HCT116 (cell line): ENCODE results near the gene ST6GAL2. TPM values are rescaled to one million over a fixed set of nuclear protein-coding genes. Genes with fewer than 3 reads are reported as not detected.

Experiments used
- ATAC-seq: fragments of 200-7000 bp; cut with Tn5 transposase; 2 replicates; pipeline ENCODE4 v1.9.1; 2020; ENCODE audit warnings: mild to moderate bottlenecking, moderate library complexity
- BruUV-seq: library from RNA; stranded (reverse); fragments of 400-500 nt; replicated peaks from 2 replicates; lab custom pipeline; 2021; lab: Mats Ljungman, UMichigan
- CTCF ChIA-PET: fragments of 300-600 bp; sonication (Branson Sonifier 250); formaldehyde crosslinking; loops from one replicate; lab custom pipeline; 2021; ENCODE audit warnings: antibody characterized with exemption; lab: Charles Lee
- POLR2A ChIA-PET: fragments of 300-600, 350-600 bp; sonication (Branson Sonifier 250); formaldehyde crosslinking; loops from one replicate; lab custom pipeline; 2021; ENCODE audit warnings: antibody characterized with exemption; lab: Charles Lee
- RAD21 ChIA-PET, 2 experiments: fragments of 300-600 bp; sonication (Branson Sonifier 250); formaldehyde crosslinking; loops; one replicate each; lab custom pipeline; 2023; ENCODE audit warnings: low total read pairs in 2 of 2; ENCODE audit not compliant: uncharacterized antibody in 2 of 2, unreplicated experiment in 2 of 2, low non-redundant PET in 1 of 2; lab: Charles Lee
- DNase-seq: peaks from one replicate; pipeline ENCODE4 v3.0.0-alpha.2; 2010; ENCODE audit warnings: low read depth, low spot score
- H2AFZ ChIP-seq: fragments of 200-600 bp; shearing (Covaris generic), sonication (generic); 2 replicates; pipeline ENCODE4 v1.6.1; 2017; ENCODE audit warnings: low read depth, mixed run types, mixed read lengths, antibody characterized with exemption, low read length; ENCODE audit not compliant: poor library complexity, severe bottlenecking
- H3K27ac ChIP-seq: 2 replicates; pipeline ENCODE4 v1.5.1; 2012; ENCODE audit warnings: low read depth, low read length
- H3K27me3 ChIP-seq: fragments of 200-600 bp; sonication (generic); 2 replicates; pipeline ENCODE4 v1.6.1; 2016; ENCODE audit warnings: mixed run types, low read length, mixed read lengths; ENCODE audit not compliant: insufficient read depth
- H3K36me3 ChIP-seq, 2 experiments: fragments of 200-500 bp in 1 of 2; fragments of 200-600 bp in 1 of 2; sonication (Bioruptor generic) in 1 of 2; sonication (generic) in 1 of 2; 2 replicates each; pipeline versions ENCODE4 v1.5.1 to v1.6.1; 2014 to 2016; ENCODE audit warnings: low read length in 2 of 2, inconsistent platforms in 1 of 2, mixed read lengths in 1 of 2, mixed run types in 1 of 2; ENCODE audit not compliant: insufficient read depth in 2 of 2, control insufficient read depth in 1 of 2
- H3K4me1 ChIP-seq, 2 experiments: fragments of 200-600 bp in 1 of 2; sonication (generic) in 1 of 2; 2 replicates each; pipeline versions ENCODE4 v1.5.1 to v1.6.1; 2012 to 2017; ENCODE audit warnings: low read length in 2 of 2, inconsistent platforms in 1 of 2, mild to moderate bottlenecking in 1 of 2, mixed read lengths in 1 of 2, mixed run types in 1 of 2, moderate library complexity in 1 of 2; ENCODE audit not compliant: insufficient read depth in 2 of 2, control insufficient read depth in 1 of 2
- H3K4me2 ChIP-seq: fragments of 200-600 bp; sonication (generic); 2 replicates; pipeline ENCODE4 v1.6.1; 2017; ENCODE audit warnings: mixed run types, low read length, mixed read lengths
- H3K4me3 ChIP-seq, 2 experiments: fragments of 200-600 bp in 1 of 2; sonication (generic) in 1 of 2; replicated peaks in 1 of 2; 2 replicates each; pipeline ENCODE4 v1.5.1; 2011 to 2016; ENCODE audit warnings: low read length in 2 of 2, control low read depth in 1 of 2, low read depth in 1 of 2, mild to moderate bottlenecking in 1 of 2, mixed read lengths in 1 of 2, mixed run types in 1 of 2
- H3K79me2 ChIP-seq: fragments of 200-600 bp; sonication (generic); 2 replicates; pipeline ENCODE4 v1.6.1; 2017; ENCODE audit warnings: mild to moderate bottlenecking, mixed run types, low read length, moderate library complexity, mixed read lengths; ENCODE audit not compliant: insufficient read depth
- H3K9ac ChIP-seq: fragments of 200-600 bp; sonication (generic); 2 replicates; pipeline ENCODE4 v1.6.1; 2016; ENCODE audit warnings: low read length, mixed read lengths
- H3K9me2 ChIP-seq: fragments of 200-600 bp; sonication (generic), shearing (Covaris generic); 2 replicates; pipeline ENCODE4 v1.6.1; 2017; ENCODE audit warnings: mixed run types, mild to moderate bottlenecking, moderate library complexity; ENCODE audit not compliant: insufficient read depth
- H3K9me3 ChIP-seq, 2 experiments: fragments of 200-500 bp in 1 of 2; fragments of 200-600 bp in 1 of 2; sonication (Bioruptor generic) in 1 of 2; sonication (generic) in 1 of 2; 2 replicates each; pipeline ENCODE4 v1.6.1; 2014 to 2017; ENCODE audit warnings: low read length in 2 of 2, mixed read lengths in 2 of 2, inconsistent platforms in 1 of 2, low read depth in 1 of 2, mild to moderate bottlenecking in 1 of 2, mixed run types in 1 of 2, moderate library complexity in 1 of 2; ENCODE audit not compliant: control insufficient read depth in 1 of 2, insufficient read depth in 1 of 2
- H4K20me1 ChIP-seq: fragments of 200-600 bp; sonication (generic), shearing (Covaris generic); 2 replicates; pipeline ENCODE4 v1.6.1; 2017; ENCODE audit warnings: mixed run types, mild to moderate bottlenecking, moderate library complexity; ENCODE audit not compliant: insufficient read depth
- ATF3 ChIP-seq: IDR thresholded peaks from 2 replicates; pipeline ENCODE4 v1.6.1; 2012
- CEBPB ChIP-seq: IDR thresholded peaks from 2 replicates; pipeline ENCODE4 v1.6.1; 2012; ENCODE audit warnings: low read depth
- CTCF ChIP-seq, 3 experiments: fragments of 200-600 bp in 1 of 3; sonication (generic) in 1 of 3; IDR thresholded peaks in 2 of 3; conservative IDR thresholded peaks in 1 of 3; 2 replicates each; pipeline ENCODE4 v1.5.1; 2012 to 2017; ENCODE audit warnings: low read depth in 2 of 3, low read length in 2 of 3, antibody characterized with exemption in 1 of 3, borderline replicate concordance in 1 of 3, control low read depth in 1 of 3, mild to moderate bottlenecking in 1 of 3, mixed read lengths in 1 of 3, mixed run types in 1 of 3, moderate library complexity in 1 of 3; ENCODE audit not compliant: insufficient read depth in 1 of 3
- EGR1 ChIP-seq: IDR thresholded peaks from 2 replicates; pipeline ENCODE4 v1.6.1; 2012; ENCODE audit warnings: low read depth
- EZH2 ChIP-seq: fragments of 200-600 bp; sonication (generic); IDR thresholded peaks from 2 replicates; pipeline ENCODE4 v1.6.1; 2017; ENCODE audit warnings: antibody characterized with exemption, mixed run types
- EZH2phosphoT487 ChIP-seq: fragments of 200-600 bp; IDR thresholded peaks from 2 replicates; pipeline ENCODE4 v1.6.1; 2018; ENCODE audit warnings: antibody characterized with exemption, borderline replicate concordance
- FOSL1 ChIP-seq: IDR thresholded peaks from 2 replicates; pipeline ENCODE4 v1.6.1; 2012; ENCODE audit warnings: low read depth
- POLR2A ChIP-seq: IDR thresholded peaks from 2 replicates; pipeline ENCODE4 v1.7.0; 2011; ENCODE audit warnings: borderline replicate concordance; ENCODE audit not compliant: insufficient read depth, insufficient read length; ENCODE audit errors: extremely low read depth
- POLR2AphosphoS5 ChIP-seq: IDR thresholded peaks from 2 replicates; pipeline ENCODE4 v1.6.1; 2011; ENCODE audit warnings: mild to moderate bottlenecking, low read depth, low read length, moderate library complexity
- RAD21 ChIP-seq: IDR thresholded peaks from 2 replicates; pipeline ENCODE4 v1.6.1; 2012; ENCODE audit warnings: low read depth, mild to moderate bottlenecking
- REST ChIP-seq: IDR thresholded peaks from 2 replicates; pipeline ENCODE4 v1.6.1; 2012; ENCODE audit warnings: low read depth
- SIN3A ChIP-seq: IDR thresholded peaks from 2 replicates; pipeline ENCODE4 v1.6.1; 2012; ENCODE audit warnings: low read depth
- SP1 ChIP-seq: IDR thresholded peaks from 2 replicates; pipeline ENCODE4 v1.6.1; 2012; ENCODE audit warnings: low read depth
- TCF7L2 ChIP-seq: IDR thresholded peaks from 2 replicates; pipeline ENCODE4 v1.7.0; 2011; ENCODE audit warnings: borderline replicate concordance, inconsistent platforms; ENCODE audit not compliant: insufficient read depth, insufficient read length; ENCODE audit errors: extremely low read depth
- ZFX ChIP-seq: fragments of 450-650 bp; IDR thresholded peaks from 2 replicates; pipeline ENCODE4 v1.6.1; 2017
- ZNF274 ChIP-seq: fragments of 200-500 bp; sonication (Bioruptor generic); IDR thresholded peaks from 2 replicates; pipeline ENCODE4 v1.6.1; 2014; ENCODE audit warnings: mild to moderate bottlenecking, low read depth, low read length, inconsistent platforms
- intact Hi-C: fragments of 100-400 bp; cut with micrococcal nuclease; formaldehyde crosslinking; loops from 2 replicates; pipeline ENCODE4 v1.10.0; 2022
- total RNA-seq: library from RNA; stranded (reverse); gene quantifications from one replicate; pipeline ENCODE4 v1.2.1, GENCODE V29; 2021; ENCODE audit not compliant: unreplicated experiment
- TF ChIP-seq, protein P1 (sequence below): IDR thresholded peaks from 2 replicates; pipeline ENCODE4 v1.6.1; 2011; ENCODE audit warnings: mild to moderate bottlenecking, low read length, moderate library complexity; ENCODE audit not compliant: insufficient replicate concordance; ENCODE audit errors: extremely low read depth

Gene ST6GAL2
- total RNA-seq, 1 experiment from 2014 or later = not detected

GRCh38 chr2:106886916-106887758 lies 1.2 kb upstream of the ST6GAL2 start (continued):
- TF ChIP-seq REST = no peak
- TF ChIP-seq FOSL1 = no peak
- no peak for TF ChIP-seq EGR1
- no peak for TF ChIP-seq POLR2A
- no peak for TF ChIP-seq ZNF274
- TF ChIP-seq SIN3A = no peak

- ChIA-PET POLR2A (no interaction called here), CTCF (no interaction called here), RAD21 (no interaction called here)
- Histone ChIP-seq H2AFZ (no peak overlapping the region), H3K36me3 (no peaks in the 10 kb centered on the region), H3K27ac (no peak overlapping the region), H3K79me2 (no peaks in the 10 kb centered on the region), H3K9me3 (peaks cover 0 to 7% of the 10 kb centered on the region in 2 experiments; a peak in 2 of 4 replicates), H3K4me3 (no peak overlapping the region), H3K9ac (no peak overlapping the region), H3K9me2 (no peaks in the 10 kb centered on the region), H3K4me1 (no peaks in the 10 kb centered on the region), H3K4me2 (no peak overlapping the region), H4K20me1 (no peaks in the 10 kb centered on the region), H3K27me3 (no peaks in the 10 kb centered on the region)
- DNase-seq (no peak), ATAC-seq (no peak)
- intact Hi-C loops = no loop called here
- BruUV-seq = no TSS peak
- TF ChIP-seq TCF7L2 (no peak), SP1 (no peak), EZH2 (no peak), ZFX (no peak), EGR1 (no peak), CEBPB (no peak), EZH2phosphoT487 (no peak), FOSL1 (no peak), CTCF (IDR thresholded peaks at IDR 0.05 in 2 of 3, conservative IDR thresholded peaks at IDR 0.05 in 1 of 3; ENCODE audit: borderline replicate concordance in 1 of 3, insufficient read depth in 1 of 3, low read depth in 2 of 3, low read length in 2 of 3) (no peak), RAD21 (no peak), ATF3 (no peak), POLR2AphosphoS5 (no peak)
- TF ChIP-seq, protein P1, sequence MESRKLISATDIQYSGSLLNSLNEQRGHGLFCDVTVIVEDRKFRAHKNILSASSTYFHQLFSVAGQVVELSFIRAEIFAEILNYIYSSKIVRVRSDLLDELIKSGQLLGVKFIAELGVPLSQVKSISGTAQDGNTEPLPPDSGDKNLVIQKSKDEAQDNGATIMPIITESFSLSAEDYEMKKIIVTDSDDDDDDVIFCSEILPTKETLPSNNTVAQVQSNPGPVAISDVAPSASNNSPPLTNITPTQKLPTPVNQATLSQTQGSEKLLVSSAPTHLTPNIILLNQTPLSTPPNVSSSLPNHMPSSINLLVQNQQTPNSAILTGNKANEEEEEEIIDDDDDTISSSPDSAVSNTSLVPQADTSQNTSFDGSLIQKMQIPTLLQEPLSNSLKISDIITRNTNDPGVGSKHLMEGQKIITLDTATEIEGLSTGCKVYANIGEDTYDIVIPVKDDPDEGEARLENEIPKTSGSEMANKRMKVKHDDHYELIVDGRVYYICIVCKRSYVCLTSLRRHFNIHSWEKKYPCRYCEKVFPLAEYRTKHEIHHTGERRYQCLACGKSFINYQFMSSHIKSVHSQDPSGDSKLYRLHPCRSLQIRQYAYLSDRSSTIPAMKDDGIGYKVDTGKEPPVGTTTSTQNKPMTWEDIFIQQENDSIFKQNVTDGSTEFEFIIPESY = no peak
These were observed 638 bp downstream of the ST6GAL2 start for GRCh38 chr2:106885329-106885728.
